Loucy (cell line): Measurements from ENCODE around the gene ERC1.

Experiments used
- H2AFZ ChIP-seq: fragments of 200-600 bp; sonication (generic); 2 replicates; pipeline ENCODE4 v1.6.0; 2016; ENCODE audit warnings: antibody characterized with exemption, mild to moderate bottlenecking, low read length, moderate library complexity
- H3F3A ChIP-seq: fragments of 200-600 bp; 2 replicates; pipeline ENCODE4 v1.6.0; 2016; ENCODE audit warnings: antibody characterized with exemption, low read depth, mild to moderate bottlenecking
- H3K27me3 ChIP-seq: fragments of 200-600 bp; sonication (generic); 2 replicates; pipeline ENCODE4 v1.6.1; 2014; ENCODE audit warnings: low read length, mild to moderate bottlenecking; ENCODE audit not compliant: insufficient read depth, poor library complexity, severe bottlenecking
- H3K36me3 ChIP-seq: fragments of 200-600 bp; sonication (generic); 2 replicates; pipeline ENCODE4 v1.6.1; 2016; ENCODE audit warnings: low read length; ENCODE audit not compliant: insufficient read depth
- H3K4me1 ChIP-seq: fragments of 200-600 bp; sonication (generic); 2 replicates; pipeline ENCODE4 v1.5.1; 2014; ENCODE audit warnings: low read length, mild to moderate bottlenecking; ENCODE audit not compliant: insufficient read depth, poor library complexity, severe bottlenecking
- H3K4me2 ChIP-seq: fragments of 200-600 bp; sonication (generic); 2 replicates; pipeline ENCODE4 v1.6.0; 2014; ENCODE audit warnings: antibody characterized with exemption, low read length, low read depth, mild to moderate bottlenecking; ENCODE audit not compliant: poor library complexity, severe bottlenecking
- H3K4me3 ChIP-seq: fragments of 200-600 bp; sonication (generic); 2 replicates; pipeline ENCODE4 v1.5.1; 2014; ENCODE audit warnings: low read length, mild to moderate bottlenecking, mixed read lengths; ENCODE audit not compliant: poor library complexity, severe bottlenecking
- H3K79me2 ChIP-seq: fragments of 200-600 bp; sonication (generic); 2 replicates; pipeline ENCODE4 v1.6.1; 2014; ENCODE audit warnings: low read length; ENCODE audit not compliant: insufficient read depth
- H3K9ac ChIP-seq: fragments of 200-600 bp; sonication (generic); 2 replicates; pipeline ENCODE4 v1.6.0; 2014; ENCODE audit warnings: mild to moderate bottlenecking, low read depth, low read length, moderate library complexity; ENCODE audit not compliant: poor library complexity, severe bottlenecking
- H3K9me2 ChIP-seq: fragments of 200-600 bp; sonication (generic); replicated peaks from 2 replicates; pipeline ENCODE4 v1.6.1; 2016; ENCODE audit warnings: low read depth, low read length, mixed read lengths
- H3K9me3 ChIP-seq: fragments of 200-600 bp; sonication (generic); 2 replicates; pipeline ENCODE4 v1.6.1; 2014; ENCODE audit warnings: mild to moderate bottlenecking, antibody characterized with exemption, low read length, low read depth; ENCODE audit not compliant: insufficient read depth
- H4K20me1 ChIP-seq: fragments of 200-600 bp; sonication (generic); 2 replicates; pipeline ENCODE4 v1.6.0; 2014; ENCODE audit warnings: antibody characterized with exemption, low read length, mild to moderate bottlenecking; ENCODE audit not compliant: insufficient read depth, poor library complexity, severe bottlenecking
- CTCF ChIP-seq: fragments of 200-600 bp; sonication (generic); conservative IDR thresholded peaks from 2 replicates; pipeline ENCODE4 v1.5.1; 2014; ENCODE audit warnings: mild to moderate bottlenecking, antibody characterized with exemption, low read length
- EZH2phosphoT487 ChIP-seq: fragments of 200-600 bp; IDR thresholded peaks from 2 replicates; pipeline ENCODE4 v1.6.1; 2018; ENCODE audit warnings: antibody characterized with exemption, mild to moderate bottlenecking, moderate library complexity, borderline replicate concordance

Gene ERC1

GRCh38 chr12:1310653-1311052 is 319.6 kb downstream of the ERC1 start:
- 0 out of 2 replicates have a peak, but pooled peaks cover 2% of the 10 kb centered on the region for H3K36me3 ChIP-seq
- H3K9ac ChIP-seq, result no peak overlapping the region
- no peaks in the 10 kb centered on the region for H3F3A ChIP-seq
- no peaks in the 10 kb centered on the region for H3K79me2 ChIP-seq
- no peak overlapping the region for H3K4me2 ChIP-seq
- peaks cover 19% of the 10 kb centered on the region for H3K4me1 ChIP-seq
- peaks cover 5% of the 10 kb centered on the region; the same call in 1 of the 2 replicates for H3K9me3 ChIP-seq
- TF ChIP-seq EZH2phosphoT487 (no peak), CTCF (no peak)
- H2AFZ ChIP-seq, result no peak overlapping the region
- H3K9me2 ChIP-seq, result no peaks in the 10 kb centered on the region
- H3K27me3 ChIP-seq, result no peaks in the 10 kb centered on the region
- no peaks in the 10 kb centered on the region for H4K20me1 ChIP-seq
- no peak overlapping the region for H3K4me3 ChIP-seq

GRCh38 chr12:1311145-1311544 is 320.1 kb downstream of the ERC1 start:
- no peaks in the 10 kb centered on the region for H4K20me1 ChIP-seq
- no peak for TF ChIP-seq EZH2phosphoT487
- TF ChIP-seq CTCF, result no peak
- H3K4me3 ChIP-seq, result no peak overlapping the region
- H3K27me3 ChIP-seq, result no peaks in the 10 kb centered on the region
- no peaks in the 10 kb centered on the region for H3K79me2 ChIP-seq
- no peak overlapping the region for H2AFZ ChIP-seq
- H3K36me3 ChIP-seq, result 0 out of 2 replicates have a peak, but pooled peaks cover 3% of the 10 kb centered on the region
- H3K4me2 ChIP-seq, result no peak overlapping the region
- H3K4me1 ChIP-seq, result peaks cover 14% of the 10 kb centered on the region
- no peaks in the 10 kb centered on the region for H3K9me2 ChIP-seq
- H3K9ac ChIP-seq, result no peak overlapping the region
- H3K9me3 ChIP-seq, result peaks cover 5% of the 10 kb centered on the region; the same call in 1 of the 2 replicates
- no peaks in the 10 kb centered on the region for H3F3A ChIP-seq

GRCh38 chr12:1313906-1314305 is 322.9 kb downstream of the ERC1 start:
- Histone ChIP-seq H3K79me2 (no peaks in the 10 kb centered on the region), H3F3A (no peaks in the 10 kb centered on the region), H3K9me3 (peaks cover 5% of the 10 kb centered on the region; the same call in 1 of the 2 replicates), H2AFZ (no peak overlapping the region), H3K27me3 (no peaks in the 10 kb centered on the region), H3K9me2 (no peaks in the 10 kb centered on the region), H4K20me1 (no peaks in the 10 kb centered on the region), H3K9ac (no peak overlapping the region), H3K36me3 (0 out of 2 replicates have a peak, but pooled peaks cover 3% of the 10 kb centered on the region), H3K4me2 (no peak overlapping the region), H3K4me1 (peaks cover 5% of the 10 kb centered on the region), H3K4me3 (no peak overlapping the region)
- TF ChIP-seq CTCF (no peak), EZH2phosphoT487 (no peak)
